Suprapubic skin (tissue), 3 donors: ENCODE measurements around the gene CEP72.

ENCODE experiments used
- POLR2A ChIP-seq, 2 donors: fragments of 450-650 bp; IDR thresholded peaks; one replicate each; pipeline ENCODE4 v1.6.1; 2017; ENCODE audit warnings: antibody characterized with exemption in 2 of 2, mild to moderate bottlenecking in 2 of 2, moderate library complexity in 2 of 2
- TF ChIP-seq, protein P1 (sequence below), 2 donors: fragments of 200-600 bp in 1 of 2; fragments of 450-650 bp in 1 of 2; sonication (generic) in 1 of 2; IDR thresholded peaks; one replicate each; pipeline ENCODE4 v1.5.1; 2016 to 2019; ENCODE audit warnings: antibody characterized with exemption in 2 of 2, mild to moderate bottlenecking in 1 of 2, moderate library complexity in 1 of 2

DNA sequence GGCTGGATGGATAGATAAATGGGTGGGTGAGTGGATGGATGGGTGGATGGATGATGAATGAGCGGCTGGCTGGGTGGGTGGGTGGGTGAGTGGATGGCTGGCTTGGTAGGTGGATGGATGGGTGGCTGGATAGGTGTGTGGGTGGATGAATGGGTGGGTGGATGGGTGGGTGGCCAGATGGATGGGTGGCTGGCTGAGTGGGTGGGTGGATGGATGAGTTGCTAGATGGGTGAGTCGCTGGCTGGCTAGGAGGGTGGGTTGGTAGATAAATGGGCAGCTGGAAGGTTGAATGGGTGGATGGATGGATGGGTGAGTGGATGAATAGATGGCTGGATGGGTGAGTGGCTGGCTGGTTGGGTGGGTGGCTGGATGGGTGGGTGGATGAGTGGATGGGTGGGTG is 27.9 kb upstream of the CEP72 start:
- TF ChIP-seq, protein P1, sequence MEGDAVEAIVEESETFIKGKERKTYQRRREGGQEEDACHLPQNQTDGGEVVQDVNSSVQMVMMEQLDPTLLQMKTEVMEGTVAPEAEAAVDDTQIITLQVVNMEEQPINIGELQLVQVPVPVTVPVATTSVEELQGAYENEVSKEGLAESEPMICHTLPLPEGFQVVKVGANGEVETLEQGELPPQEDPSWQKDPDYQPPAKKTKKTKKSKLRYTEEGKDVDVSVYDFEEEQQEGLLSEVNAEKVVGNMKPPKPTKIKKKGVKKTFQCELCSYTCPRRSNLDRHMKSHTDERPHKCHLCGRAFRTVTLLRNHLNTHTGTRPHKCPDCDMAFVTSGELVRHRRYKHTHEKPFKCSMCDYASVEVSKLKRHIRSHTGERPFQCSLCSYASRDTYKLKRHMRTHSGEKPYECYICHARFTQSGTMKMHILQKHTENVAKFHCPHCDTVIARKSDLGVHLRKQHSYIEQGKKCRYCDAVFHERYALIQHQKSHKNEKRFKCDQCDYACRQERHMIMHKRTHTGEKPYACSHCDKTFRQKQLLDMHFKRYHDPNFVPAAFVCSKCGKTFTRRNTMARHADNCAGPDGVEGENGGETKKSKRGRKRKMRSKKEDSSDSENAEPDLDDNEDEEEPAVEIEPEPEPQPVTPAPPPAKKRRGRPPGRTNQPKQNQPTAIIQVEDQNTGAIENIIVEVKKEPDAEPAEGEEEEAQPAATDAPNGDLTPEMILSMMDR (IDR thresholded peaks at IDR 0.05), result no peak
- TF ChIP-seq POLR2A (IDR thresholded peaks at IDR 0.05), result no peak
